ENCODE data around the gene SRCIN1. TPM values are rescaled to one million over a fixed set of nuclear protein-coding genes. Genes with fewer than 3 reads are reported as not detected.

Gene SRCIN1
- total RNA-seq, 4 donors from 2014 or later = 1.2 to 2.7 (median 2.3) TPM

GRCh38 chr17:38613981-38614779 lies 8.4 kb upstream of the SRCIN1 start:
- no peaks in the 10 kb centered on the region for H3K36me3 ChIP-seq
- WGBS = 81% methylated on average over 7 of the region's 7 CpGs
- H3K4me3 ChIP-seq = no peak overlapping the region
- H3K4me1 ChIP-seq = no peaks in the 10 kb centered on the region
- H3K9me3 ChIP-seq = peaks cover 0 to 15% (median 8%) of the 10 kb centered on the region in 4 donors
- no peak for DNase-seq (ENCODE audit: extremely low spot score)
- no peak overlapping the region for H3K27ac ChIP-seq (replicated peaks in 1 of 4)
- intact Hi-C loops (cut with DNase I) = no loop called here
- no peak for TF ChIP-seq EP300 (IDR thresholded peaks at IDR 0.05)
- no peak for TF ChIP-seq POLR2A (IDR thresholded peaks at IDR 0.05; ENCODE audit: low read depth)
- TF ChIP-seq POLR2AphosphoS5 (IDR thresholded peaks at IDR 0.05) = no peak
- TF ChIP-seq CTCF (IDR thresholded peaks at IDR 0.05) = no peak
- peaks cover 0 to 77% (median 4%) of the 10 kb centered on the region in 4 donors for H3K27me3 ChIP-seq

GRCh38 chr17:38613525-38613980 lies 7.8 kb upstream of the SRCIN1 start:
- 88% methylated on average over 2 of the region's 2 CpGs for WGBS
- TF ChIP-seq CTCF (IDR thresholded peaks at IDR 0.05) (no peak), POLR2A (IDR thresholded peaks at IDR 0.05; ENCODE audit: low read depth) (no peak), POLR2AphosphoS5 (IDR thresholded peaks at IDR 0.05) (no peak)
- intact Hi-C loops (cut with DNase I) = no loop called here
- Histone ChIP-seq H3K27me3 (peaks cover 0 to 77% (median 7%) of the 10 kb centered on the region in 4 donors), H3K27ac (replicated peaks in 1 of 4) (no peak overlapping the region), H3K9me3 (peaks cover 0 to 15% (median 8%) of the 10 kb centered on the region in 4 donors), H3K4me1 (no peaks in the 10 kb centered on the region), H3K4me3 (no peak overlapping the region), H3K36me3 (no peaks in the 10 kb centered on the region)
- no peak for DNase-seq (ENCODE audit: extremely low spot score)

GRCh38 chr17:38611872-38612376 lies 6.2 kb upstream of the SRCIN1 start:
- DNase-seq (ENCODE audit: extremely low spot score) = no peak
- Histone ChIP-seq H3K4me3 (no peak overlapping the region), H3K27me3 (peaks cover 0 to 77% (median 19%) of the 10 kb centered on the region in 4 donors), H3K27ac (replicated peaks in 1 of 4) (no peak overlapping the region), H3K9me3 (peaks cover 0 to 15% (median 8%) of the 10 kb centered on the region in 4 donors), H3K4me1 (peaks cover 6 to 8% (median 7%) of the 10 kb centered on the region in 4 donors), H3K36me3 (no peaks in the 10 kb centered on the region)
- TF ChIP-seq POLR2AphosphoS5 (IDR thresholded peaks at IDR 0.05) (no peak), EP300 (IDR thresholded peaks at IDR 0.05) (no peak), CTCF (IDR thresholded peaks at IDR 0.05) (no peak), POLR2A (IDR thresholded peaks at IDR 0.05; ENCODE audit: low read depth) (no peak)
- intact Hi-C loops (cut with DNase I) = no loop called here
- WGBS = 92% methylated on average over 6 of the region's 6 CpGs

- intact Hi-C loops (cut with DNase I) = no loop called here
- Histone ChIP-seq H3K4me1 (peaks cover 13 to 15% (median 14%) of the 10 kb centered on the region in 4 donors), H3K27me3 (peaks cover 0 to 77% (median 26%) of the 10 kb centered on the region in 4 donors)
These were observed 5.5 kb upstream of the SRCIN1 start for GRCh38 chr17:38611070-38611786.

More at GRCh38 chr17:38611070-38611786, 5.5 kb upstream of the SRCIN1 start:
- peaks cover 0 to 15% (median 8%) of the 10 kb centered on the region in 4 donors for H3K9me3 ChIP-seq
- H3K27ac ChIP-seq (replicated peaks in 1 of 4) = no peak overlapping the region
- WGBS = 81% methylated on average over 11 of the region's 11 CpGs
- TF ChIP-seq POLR2AphosphoS5 (IDR thresholded peaks at IDR 0.05) (no peak), EP300 (IDR thresholded peaks at IDR 0.05) (no peak), POLR2A (IDR thresholded peaks at IDR 0.05; ENCODE audit: low read depth) (no peak), CTCF (IDR thresholded peaks at IDR 0.05) (no peak)
- H3K4me3 ChIP-seq = no peak overlapping the region
- H3K36me3 ChIP-seq = no peaks in the 10 kb centered on the region
- no peak for DNase-seq (ENCODE audit: extremely low spot score)

Data from esophagus muscularis mucosa (tissue), 4 donors.